H1 (cell line): ENCODE measurements around the gene MTFR1L. TPM values are rescaled to one million over a fixed set of nuclear protein-coding genes. Genes with fewer than 3 reads are reported as not detected.

Experiments
- CTCF ChIA-PET: fragments of 300-600 bp; sonication (Branson Sonifier 250); formaldehyde crosslinking; loops from one replicate; lab custom pipeline; 2021; ENCODE audit not compliant: partially characterized antibody; lab: Charles Lee
- POLR2A ChIA-PET: fragments of 300-600 bp; sonication (Branson Sonifier 250); formaldehyde crosslinking; loops from one replicate; lab custom pipeline; 2021; ENCODE audit warnings: inconsistent platforms; ENCODE audit not compliant: partially characterized antibody; lab: Charles Lee
- DNase-seq, 2 experiments: peaks; one replicate each; pipeline versions ENCODE4 v3.0.0 to v3.0.0-alpha.2; 2010 to 2022; ENCODE audit warnings: low spot score in 2 of 2, low read depth in 1 of 2, mixed read lengths in 1 of 2
- FAIRE-seq: peaks from 2 replicates; lab custom pipeline; 2011; peaks lifted over from hg19 to GRCh38; lab: Jason Lieb, UNC
- H2AFZ ChIP-seq: 2 replicates; pipeline ENCODE4 v1.8.1; 2012; ENCODE audit warnings: low read length, inconsistent platforms
- H2AK5ac ChIP-seq: 2 replicates; pipeline ENCODE4 v1.6.1; 2013; ENCODE audit warnings: low read depth, low read length
- H2BK120ac ChIP-seq: replicated peaks from 2 replicates; pipeline ENCODE3; 2013; ENCODE audit warnings: low read depth, low read length, inconsistent platforms
- H2BK12ac ChIP-seq: 2 replicates; pipeline ENCODE4 v1.6.1; 2013; ENCODE audit warnings: low read depth, low read length
- H2BK15ac ChIP-seq: 2 replicates; pipeline ENCODE4 v1.6.1; 2013; ENCODE audit warnings: low read length
- H2BK20ac ChIP-seq: 2 replicates; pipeline ENCODE4 v1.6.1; 2013; ENCODE audit warnings: low read length
- H2BK5ac ChIP-seq: 2 replicates; pipeline ENCODE4 v1.6.1; 2013; ENCODE audit warnings: low read depth, low read length
- H3K14ac ChIP-seq: 2 replicates; pipeline ENCODE4 v1.6.1; 2013; ENCODE audit warnings: inconsistent platforms; ENCODE audit not compliant: insufficient read length
- H3K18ac ChIP-seq: 2 replicates; pipeline ENCODE4 v1.6.1; 2013; ENCODE audit warnings: low read length; ENCODE audit errors: extremely low read depth
- H3K23ac ChIP-seq: 2 replicates; pipeline ENCODE4 v1.6.1; 2013; ENCODE audit warnings: inconsistent platforms; ENCODE audit not compliant: insufficient read length
- H3K23me2 ChIP-seq: 2 replicates; pipeline ENCODE4 v1.6.1; 2013; ENCODE audit warnings: low read depth, low read length
- H3K27ac ChIP-seq: 2 replicates; pipeline ENCODE4 v1.6.1; 2011; ENCODE audit warnings: low read depth, low read length, inconsistent platforms
- H3K27me3 ChIP-seq, 4 experiments: replicated peaks in 1 of 4; 1 replicate in 1 of 4; 2 replicates in 3 of 4; pipeline versions ENCODE4 v1.6.1 to v1.8.1; 2011 to 2013; ENCODE audit warnings: low read length in 3 of 4, mild to moderate bottlenecking in 3 of 4, inconsistent platforms in 2 of 4, mixed read lengths in 2 of 4, moderate library complexity in 1 of 4; ENCODE audit not compliant: control insufficient read depth in 3 of 4, insufficient read depth in 3 of 4; ENCODE audit errors: extremely low read depth in 1 of 4
- H3K36me3 ChIP-seq, 4 experiments: 2 replicates each; pipeline versions ENCODE4 v1.6.1 to v1.8.1; 2011 to 2013; ENCODE audit warnings: mild to moderate bottlenecking in 4 of 4, low read length in 3 of 4, moderate library complexity in 2 of 4, control low read depth in 1 of 4, inconsistent platforms in 1 of 4; ENCODE audit not compliant: insufficient read depth in 4 of 4, control insufficient read depth in 2 of 4
- H3K4ac ChIP-seq: replicated peaks from 2 replicates; pipeline ENCODE3; 2013; ENCODE audit warnings: low read length, low read depth, mixed read lengths, inconsistent platforms; ENCODE audit not compliant: insufficient read length
- H3K4me1 ChIP-seq, 4 experiments: replicated peaks in 1 of 4; 1 replicate in 1 of 4; 2 replicates in 3 of 4; pipeline versions ENCODE4 v1.6.1 to v1.8.1; 2011 to 2013; ENCODE audit warnings: low read length in 3 of 4, inconsistent platforms in 2 of 4, mixed read lengths in 1 of 4; ENCODE audit not compliant: insufficient read depth in 4 of 4, control insufficient read depth in 3 of 4
- H3K4me2 ChIP-seq, 2 experiments: 2 replicates each; pipeline versions ENCODE4 v1.6.1 to v1.8.1; 2011 to 2013; ENCODE audit warnings: low read depth in 2 of 2, low read length in 2 of 2, control low read depth in 1 of 2, inconsistent platforms in 1 of 2, mild to moderate bottlenecking in 1 of 2; ENCODE audit not compliant: insufficient read depth in 1 of 2
- H3K4me3 ChIP-seq, 4 experiments: fragments of 200-600, 300-600 bp in 1 of 4; sonication (generic), shearing (Covaris generic), sonication (Bioruptor Twin) in 1 of 4; 2 replicates each; pipeline versions ENCODE4 v1.5.1 to v1.8.1; 2011 to 2016; ENCODE audit warnings: low read length in 4 of 4, low read depth in 3 of 4, control low read depth in 2 of 4, inconsistent platforms in 2 of 4, mild to moderate bottlenecking in 2 of 4, mixed read lengths in 1 of 4, moderate library complexity in 1 of 4; ENCODE audit not compliant: insufficient read depth in 2 of 4; ENCODE audit errors: extremely low read depth in 1 of 4
- H3K56ac ChIP-seq: replicated peaks from 2 replicates; pipeline ENCODE3; 2013; ENCODE audit warnings: low read depth, mild to moderate bottlenecking, mixed read lengths, low read length, inconsistent platforms; ENCODE audit not compliant: insufficient read length
- H3K79me1 ChIP-seq: 2 replicates; pipeline ENCODE4 v1.6.1; 2013; ENCODE audit warnings: low read depth, low read length, control low read depth
- H3K79me2 ChIP-seq, 2 experiments: 2 replicates each; pipeline versions ENCODE4 v1.6.1 to v1.8.1; 2012 to 2013; ENCODE audit warnings: low read length in 2 of 2, mild to moderate bottlenecking in 2 of 2, inconsistent platforms in 1 of 2; ENCODE audit not compliant: insufficient read depth in 2 of 2, control insufficient read depth in 1 of 2
- H3K9ac ChIP-seq, 4 experiments: replicated peaks in 1 of 4; 1 replicate in 1 of 4; 2 replicates in 3 of 4; pipeline versions ENCODE4 v1.6.1 to v1.8.1; 2011 to 2013; ENCODE audit warnings: low read depth in 3 of 4, low read length in 3 of 4, control low read depth in 2 of 4, mild to moderate bottlenecking in 2 of 4, moderate library complexity in 2 of 4, inconsistent platforms in 1 of 4; ENCODE audit errors: extremely low read depth in 1 of 4
- H3K9me3 ChIP-seq, 2 experiments: 2 replicates each; pipeline versions ENCODE4 v1.6.1 to v1.8.1; 2012 to 2013; ENCODE audit warnings: mild to moderate bottlenecking in 2 of 2, moderate library complexity in 2 of 2, control low read depth in 1 of 2, inconsistent platforms in 1 of 2, low read depth in 1 of 2, low read length in 1 of 2, mixed read lengths in 1 of 2; ENCODE audit not compliant: insufficient read depth in 2 of 2
- H4K20me1 ChIP-seq, 2 experiments: replicated peaks in 1 of 2; 2 replicates each; pipeline versions ENCODE3 to v1.8.1; 2011 to 2013; ENCODE audit warnings: inconsistent platforms in 2 of 2, low read length in 2 of 2, mild to moderate bottlenecking in 1 of 2; ENCODE audit not compliant: insufficient read depth in 2 of 2, control insufficient read depth in 1 of 2
- H4K5ac ChIP-seq: 2 replicates; pipeline ENCODE4 v1.6.1; 2013; ENCODE audit warnings: low read length, low read depth, mixed read lengths, inconsistent platforms; ENCODE audit not compliant: insufficient read length
- H4K8ac ChIP-seq: 2 replicates; pipeline ENCODE4 v1.8.0; 2013; ENCODE audit warnings: mild to moderate bottlenecking, moderate library complexity, low read length, inconsistent platforms; ENCODE audit not compliant: insufficient read depth; ENCODE audit errors: extremely low read depth
- H4K91ac ChIP-seq: replicated peaks from 2 replicates; pipeline ENCODE3; 2013; ENCODE audit warnings: low read length, mixed read lengths, inconsistent platforms; ENCODE audit not compliant: insufficient read length
- E2F6 ChIP-seq: IDR thresholded peaks from 2 replicates; pipeline ENCODE4 v1.6.1; 2012; ENCODE audit warnings: inconsistent platforms
- TAF7 ChIP-seq: optimal IDR thresholded peaks from 2 replicates; pipeline ENCODE3; 2011; ENCODE audit warnings: low read depth, mild to moderate bottlenecking, inconsistent platforms, low read length, moderate library complexity, borderline replicate concordance
- WGBS, 2 experiments: shearing (Covaris generic) in 1 of 2; methylation state at CpG; one replicate each; pipeline versions ENCODE4 v1.1.6 to v1.1.7; 2013 to 2015; ENCODE audit warnings: low lambda C conversion rate in 2 of 2, mixed read lengths in 2 of 2, inconsistent platforms in 1 of 2, low coverage in 1 of 2, missing lambda C conversion rate in 1 of 2; ENCODE audit not compliant: insufficient replicate concordance in 2 of 2, insufficient coverage in 1 of 2, insufficient read length in 1 of 2; ENCODE audit errors: extremely low coverage in 1 of 2, missing lambda C conversion rate in 1 of 2; 5-methylcytosine and 5-hydroxymethylcytosine counted together
- polyA plus RNA-seq, 7 experiments: library from polyadenylated mRNA; depleted of rRNA in 3 of 7; stranded (reverse) in 5 of 7; unstranded in 2 of 7; fragments of >200 nt in 5 of 7; fragments of 200-250 nt in 2 of 7; gene quantifications; 1 replicate in 5 of 7; 2 replicates in 1 of 7; 4 replicates in 1 of 7; pipeline versions ENCODE4 v1.2.1 to v1.2.3, GENCODE V29; 2011 to 2013; ENCODE audit warnings: missing spikeins in 2 of 7, mixed read lengths in 2 of 7
- total RNA-seq: library from RNA; stranded (reverse); fragmentation: NEBNext Ultra II Directional; extraction: Animal tissue kit (Norgen Biotek cat#: 25700); gene quantifications from 2 replicates; pipeline ENCODE4 v1.2.1, GENCODE V29; 2021
- TF ChIP-seq, protein P1 (sequence below): IDR thresholded peaks from 2 replicates; pipeline ENCODE4 v1.6.1; 2012; ENCODE audit warnings: inconsistent platforms

MTFR1L gene
- total and polyA plus RNA-seq, 2 of the 8 experiments (the other 6 are each of a cell fraction or from before 2014, with no cell fraction given) = 20.8 to 23.1 TPM

DNA sequence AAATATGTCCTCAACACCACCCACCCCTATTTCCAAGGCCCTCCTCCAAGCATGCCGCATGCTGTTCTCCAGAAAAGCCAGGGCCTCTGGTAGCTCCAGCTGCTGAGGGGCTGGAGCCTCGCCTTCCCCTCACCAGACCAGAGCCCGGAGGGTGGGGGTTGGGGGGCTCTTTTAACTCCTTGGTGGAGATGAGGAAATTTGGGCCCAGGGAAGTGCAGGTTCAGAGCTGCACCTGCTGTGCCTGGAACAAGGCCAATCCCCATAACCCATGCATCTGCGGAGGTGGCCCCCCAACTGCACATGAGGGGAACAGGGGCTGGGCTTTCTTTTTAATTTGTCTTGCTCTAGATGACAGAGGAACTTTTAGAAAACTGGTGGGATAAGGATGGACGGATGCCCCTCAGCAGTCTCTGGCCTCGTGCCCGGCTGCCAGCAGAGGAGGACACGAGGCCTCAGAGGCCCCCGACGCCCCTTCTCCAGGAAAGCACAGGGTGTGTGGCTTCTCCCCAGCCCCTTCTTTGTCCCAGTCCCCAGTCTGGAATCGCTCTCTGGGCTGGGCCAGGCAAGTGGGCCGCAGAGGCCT, 20.3 kb upstream of the MTFR1L start:
- DNase-seq (no peak), FAIRE-seq (no peak)
- Histone ChIP-seq H2AFZ (peak overlapping the region; percentile 7; the same call in 1 of the 2 replicates), H3K27me3 (peaks cover 0 to 2% (median under 1%) of the 10 kb centered on the region in 4 experiments; a peak in 3 of 7 replicates), H2BK12ac (0 out of 2 replicates have a peak overlapping the region, but pooled peaks have one; percentile 27), H3K79me1 (no peaks in the 10 kb centered on the region), H2BK5ac (peak overlapping the region; percentile 55; the same call in 1 of the 2 replicates), H3K4me1 (peaks cover 7 to 14% (median 11%) of the 10 kb centered on the region in 4 experiments; a peak in 6 of 7 replicates), H3K27ac (no peak overlapping the region), H2BK15ac (no peak overlapping the region), H3K36me3 (0 out of 8 replicates have a peak, but pooled peaks cover 0 to 4% (median 0%) of the 10 kb centered on the region in 4 experiments), H4K91ac (peak overlapping the region; percentile 52), H4K20me1 (peaks cover 0 to 6% of the 10 kb centered on the region in 2 experiments), H3K9me3 (no peaks in the 10 kb centered on the region), H3K4ac (peak overlapping the region; percentile 44), H3K79me2 (no peaks in the 10 kb centered on the region), H3K23ac (no peak overlapping the region), H2BK120ac (peak overlapping the region; percentile 21), H4K5ac (peak overlapping the region; percentile 89), H3K18ac (peak overlapping the region; percentile 78), H3K23me2 (peaks cover 9% of the 10 kb centered on the region; the same call in 1 of the 2 replicates), H3K4me3 (peak overlapping the region; percentile 20 to 61 (median 37); a peak in 5 of 8 replicates), H2AK5ac (no peak overlapping the region), H3K9ac (peak overlapping the region in 3 of 4 experiments; percentile 41 to 52 (median 48); a peak in 4 of 7 replicates), H3K4me2 (peak overlapping the region; percentile 66 to 83), H4K8ac (peak overlapping the region; percentile 76), H2BK20ac (no peak overlapping the region), H3K56ac (no peak overlapping the region), H3K14ac (no peak overlapping the region)
- 50% methylated on average over 10 of the region's 12 CpGs; no CpG with 5 or more reads in 1 of the 2 experiments for WGBS, 2 experiments
- TF ChIP-seq TAF7 (no peak), E2F6 (peak; percentile 88)
- TF ChIP-seq, protein P1, sequence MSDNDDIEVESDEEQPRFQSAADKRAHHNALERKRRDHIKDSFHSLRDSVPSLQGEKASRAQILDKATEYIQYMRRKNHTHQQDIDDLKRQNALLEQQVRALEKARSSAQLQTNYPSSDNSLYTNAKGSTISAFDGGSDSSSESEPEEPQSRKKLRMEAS = peak; percentile 82
- ChIA-PET POLR2A (interaction anchor here (0.8 to 2.0 kb wide), 6 partner anchors 12 to 222 kb away, joined by 3 to 5 read pairs (median 4); no protein-coding TSS in a partner anchor), CTCF (interaction anchor here (0.7 to 8.3 kb wide), 14 partner anchors 11 to 280 kb away, joined by 3 to 83 read pairs (median 8); no protein-coding TSS in a partner anchor)
